Type B pancreatic cell (in vitro differentiated cells): ENCODE data around the gene HIBCH. TPM values are rescaled to one million over a fixed set of nuclear protein-coding genes. Genes with fewer than 3 reads are reported as not detected.
"Not testable (repeated sequence)": the region's sequence is repeated elsewhere in the genome, so short reads cannot be mapped to it uniquely, and the experiment has no call there.

ENCODE experiments used
- DNase-seq: peaks from one replicate; pipeline ENCODE4 v3.0.0; 2021; ENCODE audit warnings: mixed read lengths; ENCODE audit not compliant: unreplicated experiment; ENCODE audit errors: extremely low spot score
- H3K27ac Mint-ChIP-seq: 2 replicates; pipeline ENCODE4 v1.8.0; 2021; ENCODE audit warnings: mild to moderate bottlenecking, mixed read lengths
- H3K27me3 Mint-ChIP-seq: 2 replicates; pipeline ENCODE4 v1.8.0; 2021; ENCODE audit warnings: mixed read lengths
- H3K36me3 Mint-ChIP-seq: 2 replicates; pipeline ENCODE4 v1.8.0; 2021; ENCODE audit warnings: mixed read lengths
- H3K4me1 Mint-ChIP-seq: one replicate; pipeline ENCODE4 v1.8.0; 2021; ENCODE audit warnings: mixed read lengths; ENCODE audit not compliant: unreplicated experiment
- H3K4me3 Mint-ChIP-seq: 2 replicates; pipeline ENCODE4 v1.8.0; 2021; ENCODE audit warnings: mild to moderate bottlenecking, mixed read lengths
- H3K9me3 Mint-ChIP-seq: 2 replicates; pipeline ENCODE4 v1.8.0; 2021; ENCODE audit warnings: mixed read lengths
- total RNA-seq: library from RNA; stranded (reverse); gene quantifications from 2 replicates; pipeline ENCODE4 v1.2.1, GENCODE V29; 2021; ENCODE audit warnings: low replicate concordance
- TF ChIP-seq, protein P1 (sequence below): fragments of 200-600 bp; sonication (generic); conservative IDR thresholded peaks from 2 replicates; pipeline ENCODE4 v1.5.0; 2021; ENCODE audit warnings: antibody characterized with exemption, mild to moderate bottlenecking

The HIBCH gene
- total RNA-seq, 1 donor from 2014 or later: 46.6 TPM

DNA sequence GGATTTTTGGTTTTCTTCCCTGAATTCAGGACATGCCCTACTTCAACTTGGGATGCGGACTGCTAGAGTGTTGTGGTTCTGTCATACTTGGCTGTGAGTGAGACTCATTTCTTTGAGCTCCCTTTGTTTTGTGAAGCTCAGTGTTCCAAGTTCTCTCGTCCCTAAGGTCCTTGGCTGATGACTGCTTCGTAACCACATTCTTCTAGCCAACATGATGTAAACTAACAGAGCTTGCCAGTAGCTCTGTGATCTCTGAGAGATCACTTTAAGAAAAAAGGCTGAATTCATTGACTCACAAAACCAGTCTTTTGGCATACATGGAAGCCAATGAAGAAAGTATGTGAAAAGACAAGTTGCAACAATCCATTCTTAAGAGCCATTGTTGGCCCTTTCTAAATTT lies 160.2 kb downstream of the HIBCH start:
- DNase-seq: no peak
- H3K27ac Mint-ChIP-seq: no peak overlapping the region
- TF ChIP-seq, protein P1, sequence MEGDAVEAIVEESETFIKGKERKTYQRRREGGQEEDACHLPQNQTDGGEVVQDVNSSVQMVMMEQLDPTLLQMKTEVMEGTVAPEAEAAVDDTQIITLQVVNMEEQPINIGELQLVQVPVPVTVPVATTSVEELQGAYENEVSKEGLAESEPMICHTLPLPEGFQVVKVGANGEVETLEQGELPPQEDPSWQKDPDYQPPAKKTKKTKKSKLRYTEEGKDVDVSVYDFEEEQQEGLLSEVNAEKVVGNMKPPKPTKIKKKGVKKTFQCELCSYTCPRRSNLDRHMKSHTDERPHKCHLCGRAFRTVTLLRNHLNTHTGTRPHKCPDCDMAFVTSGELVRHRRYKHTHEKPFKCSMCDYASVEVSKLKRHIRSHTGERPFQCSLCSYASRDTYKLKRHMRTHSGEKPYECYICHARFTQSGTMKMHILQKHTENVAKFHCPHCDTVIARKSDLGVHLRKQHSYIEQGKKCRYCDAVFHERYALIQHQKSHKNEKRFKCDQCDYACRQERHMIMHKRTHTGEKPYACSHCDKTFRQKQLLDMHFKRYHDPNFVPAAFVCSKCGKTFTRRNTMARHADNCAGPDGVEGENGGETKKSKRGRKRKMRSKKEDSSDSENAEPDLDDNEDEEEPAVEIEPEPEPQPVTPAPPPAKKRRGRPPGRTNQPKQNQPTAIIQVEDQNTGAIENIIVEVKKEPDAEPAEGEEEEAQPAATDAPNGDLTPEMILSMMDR: no peak
- H3K27me3 Mint-ChIP-seq: no peaks in the 10 kb centered on the region
- no peaks in the 10 kb centered on the region for H3K36me3 Mint-ChIP-seq
- no peak overlapping the region for H3K4me3 Mint-ChIP-seq
- H3K9me3 Mint-ChIP-seq: no peaks in the 10 kb centered on the region
- peaks cover 3% of the 10 kb centered on the region for H3K4me1 Mint-ChIP-seq

DNA sequence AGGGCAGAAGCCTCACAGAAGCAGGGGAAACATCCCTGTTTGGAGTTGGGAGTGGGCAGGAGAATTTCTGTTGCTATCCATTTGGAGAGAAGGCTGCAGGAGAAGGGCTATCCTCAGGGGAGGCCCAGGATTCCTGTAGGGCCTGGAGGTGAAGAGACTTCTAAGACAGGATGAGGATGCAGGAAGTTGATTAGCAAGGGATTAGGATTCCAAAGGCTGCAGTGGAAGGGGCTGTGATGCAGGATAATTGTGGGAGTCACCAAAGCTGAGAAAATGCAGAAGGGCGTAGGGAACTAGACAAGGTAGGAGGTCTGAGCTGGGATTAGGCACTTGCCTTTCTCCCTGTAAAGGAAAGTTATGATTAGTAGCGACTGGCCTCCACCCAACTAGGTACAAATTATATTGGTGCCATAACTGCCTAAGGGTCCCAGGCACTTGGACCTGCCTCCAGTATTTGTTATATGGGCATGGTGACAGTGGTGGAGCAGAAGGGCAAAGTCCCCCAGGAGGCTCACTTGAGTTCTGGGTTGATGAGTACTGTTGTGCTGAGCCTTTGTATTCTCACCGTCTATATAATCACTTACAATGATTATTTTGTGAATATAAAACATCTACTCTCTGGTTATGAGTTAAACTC lies 160.7 kb downstream of the HIBCH start:
- Mint-ChIP-seq H3K36me3 (no peaks in the 10 kb centered on the region), H3K4me3 (no peak overlapping the region), H3K27ac (no peak overlapping the region), H3K27me3 (no peaks in the 10 kb centered on the region), H3K9me3 (no peaks in the 10 kb centered on the region), H3K4me1 (peaks cover 3% of the 10 kb centered on the region)
- no peak for DNase-seq
- TF ChIP-seq, protein P1: no peak

DNA sequence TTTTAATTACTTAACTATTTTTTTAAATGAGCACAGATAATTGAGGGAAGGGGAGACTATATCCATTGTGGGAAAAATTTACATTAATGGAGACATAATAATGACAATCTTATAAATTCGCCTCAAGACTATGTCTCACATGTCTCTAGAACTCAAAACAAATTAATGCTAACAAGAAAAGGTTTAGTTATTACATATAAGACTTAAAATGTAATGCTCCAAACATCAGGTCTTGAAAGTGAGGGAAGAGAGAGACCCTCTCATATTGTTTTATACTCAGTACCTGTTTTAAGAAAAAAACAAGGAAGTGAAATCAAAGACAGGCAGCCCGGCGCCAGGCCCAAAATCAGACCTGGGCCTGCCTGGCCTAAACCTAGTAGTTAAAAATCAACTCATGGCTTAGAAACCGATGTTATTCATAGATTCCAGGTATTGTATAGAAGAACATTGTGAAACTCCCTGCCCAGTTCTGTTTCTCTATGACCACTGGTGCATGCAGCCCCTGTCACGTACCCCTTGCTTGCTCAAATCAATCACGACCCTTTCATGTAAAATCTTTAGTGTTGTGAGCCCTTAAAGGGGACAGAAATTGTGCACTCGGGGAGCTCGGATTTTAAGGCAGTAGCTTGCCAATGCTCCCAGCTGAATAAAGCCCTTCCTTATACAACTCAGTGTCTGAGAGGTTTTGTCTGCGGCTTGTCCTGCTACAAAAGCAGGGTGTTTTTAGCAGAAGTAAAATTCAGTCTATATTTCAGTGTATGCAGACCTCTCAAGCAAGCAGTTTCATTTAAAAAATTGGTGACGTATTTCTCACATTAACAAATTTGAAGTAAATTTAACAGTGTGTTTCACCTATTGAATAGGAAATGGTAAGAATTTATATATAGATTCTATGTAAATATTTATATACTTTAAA lies 161.8 kb downstream of the HIBCH start:
- not testable (repeated sequence) for H3K4me1 Mint-ChIP-seq, H3K9me3 Mint-ChIP-seq, H3K27me3 Mint-ChIP-seq, DNase-seq, H3K27ac Mint-ChIP-seq, H3K36me3 Mint-ChIP-seq, H3K4me3 Mint-ChIP-seq

DNA sequence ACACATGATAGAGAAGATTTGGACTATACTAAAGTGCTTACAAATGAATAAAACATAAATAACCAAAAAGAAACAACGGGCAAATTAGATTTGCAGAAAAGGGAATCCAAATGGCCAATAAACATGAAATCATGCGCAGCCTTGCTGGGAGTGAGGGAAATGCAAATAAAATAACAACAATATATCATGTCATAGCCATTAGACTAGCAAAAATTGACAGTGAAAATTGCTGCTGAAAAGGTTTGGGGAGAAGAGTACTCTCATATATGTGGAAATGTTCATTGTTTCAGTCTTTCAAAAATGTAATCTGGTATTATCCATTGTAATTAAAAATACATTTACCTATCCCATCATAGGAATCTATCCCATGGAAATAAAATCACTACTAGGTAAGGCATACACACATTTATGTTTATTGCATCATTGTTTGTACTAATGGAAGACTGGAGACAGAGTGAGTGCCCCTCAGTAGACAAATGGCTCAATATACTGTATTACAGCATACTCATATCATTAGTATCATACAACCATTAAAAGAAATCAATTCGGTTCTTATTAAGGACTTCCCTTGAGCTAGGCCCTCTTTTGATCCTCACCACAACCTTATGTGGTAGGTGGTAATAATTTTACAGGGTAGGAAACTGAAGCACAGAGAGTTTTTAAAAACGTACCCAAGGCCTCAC lies 163.0 kb downstream of the HIBCH start:
- Mint-ChIP-seq H3K27ac (no peak overlapping the region), H3K9me3 (no peaks in the 10 kb centered on the region), H3K4me3 (no peak overlapping the region), H3K36me3 (no peaks in the 10 kb centered on the region), H3K27me3 (no peaks in the 10 kb centered on the region), H3K4me1 (peaks cover 3% of the 10 kb centered on the region)
- TF ChIP-seq, protein P1: no peak
- DNase-seq: no peak

Other genes starting within 250 kb of the HIBCH start
- 17.2 and 21.6 TPM in 2 replicates for gene INPP1, start 23.8 kb upstream of the HIBCH start, total RNA-seq
- gene MFSD6, start 88.5 kb upstream of the HIBCH start, total RNA-seq: 15.2 and 21.8 TPM in 2 replicates
- gene NEMP2, start 214.9 kb upstream of the HIBCH start, total RNA-seq: 5.8 and 7.2 TPM in 2 replicates